ENCODE measurements around the gene STX8.
"Not testable (repeated sequence)": the region's sequence is repeated elsewhere in the genome, so short reads cannot be mapped to it uniquely, and the experiment has no call there.

STX8 gene

GRCh38 chr17:9509236-9509816 lies 66.3 kb downstream of the STX8 start:
- DNase-seq (ENCODE audit: low read depth) = no peak

GRCh38 chr17:9499041-9499440 lies 76.6 kb downstream of the STX8 start:
- DNase-seq (ENCODE audit: low read depth) = no peak

DNA sequence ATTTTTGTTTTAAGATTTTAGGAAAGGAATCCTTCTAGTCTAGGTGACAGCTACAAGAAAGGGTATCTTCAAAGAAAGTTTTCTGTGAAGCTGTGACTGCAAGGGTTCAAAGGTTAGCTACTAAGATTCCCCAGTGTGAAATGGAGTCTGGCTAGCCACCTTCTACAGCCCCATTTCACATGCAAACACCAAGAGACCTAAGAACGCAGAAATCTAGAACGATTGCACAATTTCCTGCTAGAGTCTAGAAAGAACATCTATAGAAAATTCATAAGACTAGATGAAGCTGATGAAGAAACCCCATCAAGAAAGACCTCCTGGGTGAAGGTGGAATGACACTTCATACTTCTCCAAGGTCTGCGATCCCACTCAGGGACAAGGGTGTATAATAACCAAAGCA lies 77.1 kb downstream of the STX8 start:
- no peak for DNase-seq (ENCODE audit: low read depth)

GRCh38 chr17:9488556-9488955 lies 87.1 kb downstream of the STX8 start:
- DNase-seq (ENCODE audit: low read depth) = no peak

GRCh38 chr17:9487406-9487805 lies 88.2 kb downstream of the STX8 start:
- no peak for DNase-seq (ENCODE audit: low read depth)

DNA sequence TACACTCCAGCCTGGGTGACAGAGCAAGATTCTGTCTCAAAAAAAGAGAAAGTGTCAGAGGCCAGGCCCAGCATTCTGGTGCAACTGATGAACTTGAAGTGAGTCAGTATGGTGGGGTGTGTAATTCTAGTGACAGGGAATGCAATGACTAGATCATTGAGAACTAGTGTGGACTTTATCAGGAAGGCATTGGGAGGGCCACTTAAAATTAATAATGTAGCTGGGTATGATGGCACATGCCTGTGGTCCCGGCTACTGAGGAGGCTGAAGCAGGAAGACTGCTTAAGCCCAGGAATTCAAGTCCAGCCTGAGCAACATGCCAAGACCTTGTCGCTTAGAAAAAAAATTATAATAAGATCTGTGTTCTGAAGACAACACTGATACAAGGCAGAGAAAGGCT lies 90.8 kb downstream of the STX8 start:
- no peak for DNase-seq (ENCODE audit: low read depth)

GRCh38 chr17:9479964-9480363 lies 95.7 kb downstream of the STX8 start:
- no peak for DNase-seq (ENCODE audit: low read depth)

DNA sequence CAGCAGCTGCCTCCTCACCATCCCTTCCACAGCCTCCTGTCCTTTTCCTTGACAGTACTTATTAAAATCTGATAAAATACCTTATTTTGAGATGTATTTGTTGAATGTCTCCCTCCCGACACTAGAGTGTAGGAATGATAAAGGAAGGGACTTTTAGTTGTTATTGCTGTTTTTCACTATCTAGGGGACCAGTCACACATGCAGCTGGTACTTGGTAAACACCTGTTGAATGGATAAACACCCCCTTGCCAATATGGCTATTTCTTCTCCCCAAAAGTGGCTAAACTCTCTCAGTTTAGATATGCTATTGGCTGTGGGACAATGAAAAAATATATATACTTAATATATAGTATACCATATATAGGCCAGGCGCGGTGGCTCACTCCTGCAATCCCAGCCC lies 96.7 kb downstream of the STX8 start:
- DNase-seq (ENCODE audit: low read depth) = no peak

DNA sequence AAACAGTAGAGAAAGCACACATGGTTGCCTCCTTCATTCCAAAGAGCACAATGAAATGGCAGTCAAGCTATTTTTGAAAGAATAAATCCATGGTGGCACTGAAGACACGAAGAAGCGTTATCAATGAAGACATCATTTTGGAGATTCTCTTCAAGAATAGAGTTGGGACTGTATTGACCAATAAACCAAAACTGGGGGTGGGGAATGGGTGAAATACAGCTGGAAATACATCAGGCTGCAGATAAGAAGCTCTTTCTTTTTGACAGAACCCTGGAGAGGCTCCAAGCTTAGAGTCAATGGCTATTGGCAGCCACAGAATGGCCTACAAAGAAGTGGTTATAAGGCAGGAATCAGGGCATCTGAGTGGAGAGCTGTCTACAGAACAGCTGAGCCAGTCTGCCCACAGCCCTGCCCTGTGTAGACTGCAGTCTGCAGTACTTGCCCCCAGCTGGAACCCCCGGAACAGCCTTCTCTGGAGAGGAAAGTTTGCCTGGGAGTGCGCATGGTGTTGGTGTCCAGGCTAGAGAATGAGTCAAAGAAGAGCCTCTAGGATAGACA lies 100.4 kb downstream of the STX8 start:
- DNase-seq (ENCODE audit: low read depth) = no peak

DNA sequence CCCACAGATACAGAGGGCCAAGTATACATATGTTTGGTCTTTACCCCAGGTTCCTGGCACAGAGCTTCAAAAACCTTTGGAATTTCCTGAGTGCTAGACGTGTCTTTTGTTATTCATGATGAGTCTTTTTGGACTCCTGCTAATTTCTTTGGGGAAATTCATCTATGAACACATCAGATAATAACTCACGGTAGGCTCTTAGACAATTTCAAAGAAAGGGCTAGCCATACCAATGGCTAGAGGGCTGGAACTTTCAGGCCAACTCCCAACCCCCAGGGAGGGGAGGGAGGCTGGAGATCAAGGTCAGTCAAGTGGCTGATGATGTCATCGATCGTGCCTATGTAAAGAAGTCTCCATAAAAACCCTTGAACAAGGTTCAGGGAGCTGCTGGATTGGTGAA lies 101.9 kb downstream of the STX8 start:
- no peak for DNase-seq (ENCODE audit: low read depth)

DNA sequence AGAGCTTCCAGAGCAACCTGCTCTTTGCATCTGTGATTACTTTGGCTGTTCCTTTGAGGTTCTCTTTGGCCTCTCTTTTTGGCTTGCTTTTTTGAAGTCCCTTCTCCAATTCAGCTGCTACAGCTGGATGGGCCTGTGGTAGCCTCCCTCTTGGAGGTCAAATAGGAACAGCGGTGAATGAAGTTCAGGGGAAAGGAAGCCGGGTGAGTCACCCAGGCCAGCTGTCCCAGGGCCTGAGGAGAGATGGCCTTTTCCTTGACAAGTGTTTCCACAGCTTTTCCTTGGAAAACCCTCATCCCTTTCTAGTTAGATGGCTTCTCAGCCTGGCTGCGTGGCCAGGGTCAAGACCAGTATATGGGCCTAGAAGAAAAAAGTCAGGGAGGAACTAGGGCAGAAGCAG lies 103.1 kb downstream of the STX8 start:
- DNase-seq (ENCODE audit: low read depth) = no peak

GRCh38 chr17:9472094-9472493 lies 103.5 kb downstream of the STX8 start:
- DNase-seq (ENCODE audit: low read depth) = no peak

DNA sequence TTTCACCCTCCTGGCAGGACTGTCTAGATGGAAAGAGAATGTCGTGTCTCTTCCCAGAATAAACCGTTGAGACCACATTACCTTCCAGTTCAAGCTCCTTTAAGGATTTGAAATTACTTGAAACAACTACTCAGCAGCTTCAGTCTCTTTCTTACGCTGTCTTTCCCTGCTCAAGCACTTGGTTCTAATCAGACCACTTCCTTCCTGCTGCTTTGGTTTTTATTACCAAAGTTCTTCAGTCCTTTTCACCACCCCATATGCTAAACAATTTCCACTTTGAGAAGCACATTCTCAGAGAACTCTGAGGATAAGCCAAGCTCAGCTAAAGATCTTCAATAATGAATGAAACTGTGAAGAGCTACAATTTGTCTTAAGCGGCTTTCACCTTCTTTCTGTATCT lies 105.4 kb downstream of the STX8 start:
- DNase-seq (ENCODE audit: low read depth) = no peak

GRCh38 chr17:9468937-9469336 lies 106.7 kb downstream of the STX8 start:
- DNase-seq (ENCODE audit: low read depth) = no peak

GRCh38 chr17:9468532-9468931 lies 107.1 kb downstream of the STX8 start:
- no peak for DNase-seq (ENCODE audit: low read depth)

- DNase-seq (ENCODE audit: low read depth) = no peak
These were observed 108.1 kb downstream of the STX8 start for GRCh38 chr17:9467518-9467917.

- no peak for DNase-seq (ENCODE audit: low read depth)
These were observed 110.3 kb downstream of the STX8 start for GRCh38 chr17:9465210-9465921.

DNA sequence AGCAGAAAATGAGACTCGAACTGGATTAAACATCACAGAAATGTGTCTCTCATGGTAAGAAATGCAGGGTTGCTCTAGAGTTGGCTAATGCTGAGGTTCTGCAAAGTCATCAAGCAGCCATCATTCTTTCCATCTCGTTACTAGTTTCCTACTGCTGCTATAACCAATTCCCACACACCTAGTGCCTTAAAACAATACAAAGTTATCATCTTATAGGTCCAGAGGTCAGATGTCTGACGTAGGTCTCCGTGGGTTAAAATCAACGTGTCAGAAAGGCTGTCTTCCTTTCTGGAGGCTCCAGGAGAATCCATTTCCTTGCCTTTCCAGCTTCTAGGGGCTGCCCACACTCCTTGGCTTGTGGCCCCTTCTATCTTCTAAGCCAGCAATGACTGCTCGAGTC lies 118.6 kb downstream of the STX8 start:
- DNase-seq (ENCODE audit: low read depth) = no peak

DNA sequence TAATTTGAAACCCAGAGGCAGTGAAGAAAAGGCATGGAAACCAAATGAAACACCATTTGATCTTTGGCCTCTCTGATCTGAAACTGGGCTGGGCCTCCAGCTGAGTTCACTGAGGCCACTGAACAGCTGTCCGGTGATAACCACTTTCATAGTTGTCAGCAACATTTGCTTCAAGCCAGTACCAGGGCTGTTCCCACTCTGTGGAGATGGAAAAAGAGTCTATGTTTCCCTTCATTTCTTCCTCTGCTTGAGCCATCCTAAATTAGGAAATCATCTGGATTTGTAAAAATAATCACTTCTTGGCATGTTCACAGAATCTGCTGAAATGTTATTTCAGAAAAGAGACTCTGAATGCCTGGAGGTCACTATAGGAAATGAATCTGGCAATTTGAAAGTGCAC lies 119.3 kb downstream of the STX8 start:
- DNase-seq (ENCODE audit: low read depth) = no peak

GRCh38 chr17:9451934-9452333 lies 123.7 kb downstream of the STX8 start:
- DNase-seq (ENCODE audit: low read depth) = no peak

DNA sequence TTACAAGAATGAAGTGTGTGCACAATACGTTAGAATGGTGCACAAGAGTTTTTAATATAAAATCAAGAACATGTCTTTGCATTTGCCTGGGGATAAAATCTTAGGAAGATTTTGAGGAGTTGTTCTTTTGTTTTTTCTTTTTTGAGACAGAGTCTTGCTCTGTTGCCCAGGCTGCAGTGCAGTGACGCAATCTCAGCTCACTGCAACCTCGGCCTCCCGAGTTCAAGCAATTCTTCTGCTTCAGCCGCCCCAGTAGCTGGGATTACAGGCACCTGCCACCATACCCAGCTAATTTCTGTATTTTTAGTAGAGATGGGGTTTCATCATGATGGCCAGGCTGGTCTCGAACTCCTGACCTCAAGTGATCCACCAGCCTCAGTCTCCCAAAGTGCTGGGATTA lies 128.3 kb downstream of the STX8 start:
- not testable (repeated sequence) for DNase-seq (ENCODE audit: low read depth)

GRCh38 chr17:9446528-9446927 lies 129.1 kb downstream of the STX8 start:
- DNase-seq (ENCODE audit: low read depth) = no peak

DNA sequence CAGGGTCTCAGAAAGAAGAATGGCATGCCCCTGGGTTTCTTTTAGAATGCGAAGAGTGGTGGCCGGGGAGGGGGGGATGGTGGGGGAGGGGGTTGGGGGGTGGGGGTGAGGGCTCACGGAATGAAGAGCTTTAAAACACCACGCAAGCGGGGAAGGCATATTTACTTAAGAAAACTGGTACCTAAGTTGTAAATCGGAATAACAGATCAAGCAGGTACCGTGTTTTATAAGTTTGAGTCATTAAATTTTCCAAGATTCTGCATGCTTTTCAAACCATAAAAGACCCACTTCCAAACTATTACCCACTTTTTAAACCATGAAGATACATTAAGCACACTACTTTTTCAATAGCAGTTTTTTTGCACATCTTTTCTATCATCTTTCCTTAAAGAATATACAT lies 130.2 kb downstream of the STX8 start:
- DNase-seq (ENCODE audit: low read depth) = no peak

- DNase-seq (ENCODE audit: low read depth) = no peak
These were observed 130.9 kb downstream of the STX8 start for GRCh38 chr17:9444687-9445086.

Data from activated T-cell treated with anti-CD3 and anti-CD28 coated beads for 48 hours (primary cell).